Suprapubic skin (tissue), 3 donors: ENCODE results near the gene SGCE.

Experiments
- EP300 ChIP-seq: sonication (generic); formaldehyde crosslinking; IDR thresholded peaks from one replicate; pipeline ENCODE4 v1.6.1; 2017; ENCODE audit warnings: antibody characterized with exemption
- POLR2A ChIP-seq, 2 donors: fragments of 450-650 bp; IDR thresholded peaks; one replicate each; pipeline ENCODE4 v1.6.1; 2017; ENCODE audit warnings: antibody characterized with exemption in 2 of 2, mild to moderate bottlenecking in 2 of 2, moderate library complexity in 2 of 2
- TF ChIP-seq, protein P1 (sequence below), 2 donors: fragments of 200-600 bp in 1 of 2; fragments of 450-650 bp in 1 of 2; sonication (generic) in 1 of 2; IDR thresholded peaks; one replicate each; pipeline ENCODE4 v1.5.1; 2016 to 2019; ENCODE audit warnings: antibody characterized with exemption in 2 of 2, mild to moderate bottlenecking in 1 of 2, moderate library complexity in 1 of 2

DNA sequence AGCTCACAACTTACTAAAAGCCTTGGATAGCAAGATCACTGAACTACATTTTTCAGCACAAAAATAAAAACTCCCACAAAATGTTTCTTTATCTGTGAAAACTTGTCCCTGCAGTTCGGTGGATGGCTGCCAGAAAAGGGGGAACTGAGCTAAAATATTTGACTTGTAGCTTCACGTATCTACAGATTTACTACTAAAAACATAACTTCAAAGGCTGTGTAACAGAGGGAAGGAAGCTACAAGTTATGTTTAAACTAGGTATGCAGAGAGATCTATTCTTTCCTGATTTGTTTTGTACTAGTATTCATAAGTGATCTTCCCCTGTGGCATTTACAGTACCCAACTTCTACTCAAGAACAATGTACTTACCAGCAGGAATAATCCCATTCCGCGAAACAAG is 25.1 kb downstream of the SGCE start:
- TF ChIP-seq, protein P1, sequence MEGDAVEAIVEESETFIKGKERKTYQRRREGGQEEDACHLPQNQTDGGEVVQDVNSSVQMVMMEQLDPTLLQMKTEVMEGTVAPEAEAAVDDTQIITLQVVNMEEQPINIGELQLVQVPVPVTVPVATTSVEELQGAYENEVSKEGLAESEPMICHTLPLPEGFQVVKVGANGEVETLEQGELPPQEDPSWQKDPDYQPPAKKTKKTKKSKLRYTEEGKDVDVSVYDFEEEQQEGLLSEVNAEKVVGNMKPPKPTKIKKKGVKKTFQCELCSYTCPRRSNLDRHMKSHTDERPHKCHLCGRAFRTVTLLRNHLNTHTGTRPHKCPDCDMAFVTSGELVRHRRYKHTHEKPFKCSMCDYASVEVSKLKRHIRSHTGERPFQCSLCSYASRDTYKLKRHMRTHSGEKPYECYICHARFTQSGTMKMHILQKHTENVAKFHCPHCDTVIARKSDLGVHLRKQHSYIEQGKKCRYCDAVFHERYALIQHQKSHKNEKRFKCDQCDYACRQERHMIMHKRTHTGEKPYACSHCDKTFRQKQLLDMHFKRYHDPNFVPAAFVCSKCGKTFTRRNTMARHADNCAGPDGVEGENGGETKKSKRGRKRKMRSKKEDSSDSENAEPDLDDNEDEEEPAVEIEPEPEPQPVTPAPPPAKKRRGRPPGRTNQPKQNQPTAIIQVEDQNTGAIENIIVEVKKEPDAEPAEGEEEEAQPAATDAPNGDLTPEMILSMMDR (IDR thresholded peaks at IDR 0.05): no peak
- TF ChIP-seq EP300: no peak
- TF ChIP-seq POLR2A (IDR thresholded peaks at IDR 0.05): no peak
